Measurements from ENCODE around the gene WDR64.
"Not testable (repeated sequence)": the region's sequence is repeated elsewhere in the genome, so short reads cannot be mapped to it uniquely, and the experiment has no call there.

WDR64 gene

DNA sequence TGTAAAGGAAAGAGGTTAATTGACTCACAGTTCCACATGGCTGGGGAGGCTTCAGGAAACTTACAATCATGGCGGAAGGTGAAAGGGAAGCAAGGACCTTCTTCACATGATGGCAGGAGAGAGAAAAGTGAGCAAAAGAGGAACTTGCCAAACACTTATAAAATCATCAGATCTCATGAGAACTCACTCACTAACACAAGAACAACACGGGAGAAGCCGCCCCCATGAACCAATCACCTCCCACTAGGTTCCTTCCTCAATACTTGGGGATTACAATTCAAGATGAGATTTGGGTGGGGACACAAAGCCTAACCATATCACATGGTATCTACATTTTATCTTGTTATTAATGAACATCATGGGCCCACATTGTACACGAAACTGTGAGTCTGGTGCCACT, 51.7 kb downstream of the WDR64 start:
- not testable (repeated sequence) for DNase-seq

DNA sequence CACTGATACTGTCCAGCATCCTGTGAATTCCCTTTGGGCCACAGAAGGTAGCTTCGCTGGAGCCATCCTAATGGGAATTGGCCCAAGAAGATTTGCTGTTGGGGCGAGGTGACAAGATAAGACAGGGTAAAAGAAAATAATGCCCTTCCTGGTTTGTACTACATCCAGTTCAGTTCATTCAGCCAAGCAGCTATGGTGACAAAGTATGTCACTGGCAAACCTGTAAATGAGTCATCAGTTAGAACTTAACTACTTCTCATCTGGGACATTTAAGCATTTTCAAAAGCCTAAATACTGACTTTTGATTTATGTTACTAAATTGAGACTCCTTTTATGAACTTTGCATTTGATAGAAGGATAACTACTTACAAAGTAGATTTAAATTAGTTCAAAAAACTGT, 54.2 kb downstream of the WDR64 start:
- DNase-seq: peak; percentile 41

DNA sequence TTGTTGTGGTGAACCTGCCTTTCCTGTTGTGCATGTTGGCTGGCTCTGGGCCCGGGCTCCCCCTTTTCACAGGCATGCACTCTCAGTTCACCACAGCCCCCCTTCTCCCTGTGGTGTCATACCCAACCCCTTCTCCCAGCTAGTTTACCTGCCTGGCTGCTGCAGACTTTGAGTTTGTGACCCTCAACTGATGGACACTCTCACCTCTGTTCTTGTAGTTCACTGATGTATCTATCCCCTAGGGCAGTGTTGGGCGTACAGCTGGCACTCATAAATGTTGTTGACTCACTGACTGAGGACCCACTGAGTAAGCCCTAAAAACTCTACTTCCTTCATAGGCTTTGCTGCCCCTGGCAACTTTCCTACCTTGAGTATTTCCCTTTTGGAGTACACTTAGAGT, 54.9 kb downstream of the WDR64 start:
- DNase-seq: no peak

DNA sequence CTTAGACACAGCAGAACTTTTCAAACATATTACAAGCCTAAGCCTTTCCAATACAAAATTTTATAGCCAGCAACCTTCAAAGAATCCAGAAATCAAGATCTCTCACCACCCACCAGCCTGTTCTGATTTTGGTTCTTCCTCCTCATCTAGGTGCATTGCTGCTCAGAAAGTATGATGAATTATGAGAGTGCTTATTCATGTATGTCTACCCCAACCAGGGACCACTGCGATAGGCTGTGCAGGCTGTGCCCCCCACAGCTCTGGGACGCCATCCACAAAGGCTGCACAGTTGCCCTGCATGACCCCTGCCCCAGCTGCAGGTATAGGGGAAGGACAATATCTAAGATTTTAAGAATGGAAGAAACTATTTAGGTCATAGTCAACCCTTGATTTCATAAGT, 55.4 kb downstream of the WDR64 start:
- DNase-seq: no peak

DNA sequence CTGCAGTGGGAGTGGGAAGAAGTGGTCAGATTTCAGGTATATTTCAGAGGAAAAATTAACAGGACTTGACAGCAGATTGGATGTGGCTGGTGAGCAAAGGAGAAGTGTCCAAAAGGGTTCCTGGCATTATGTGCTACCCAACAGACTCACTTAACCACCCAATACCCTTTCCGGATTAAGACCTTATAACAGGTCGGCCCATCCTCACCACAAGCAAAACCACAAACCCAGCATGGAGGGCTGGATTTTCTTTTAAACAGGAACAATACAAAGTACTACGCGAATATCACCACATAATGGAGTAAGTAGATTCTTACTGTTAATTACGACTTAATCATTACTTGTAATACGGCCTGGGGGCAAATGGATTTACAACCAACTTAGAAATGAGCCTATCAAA, 59.2 kb downstream of the WDR64 start:
- DNase-seq: no peak

DNA sequence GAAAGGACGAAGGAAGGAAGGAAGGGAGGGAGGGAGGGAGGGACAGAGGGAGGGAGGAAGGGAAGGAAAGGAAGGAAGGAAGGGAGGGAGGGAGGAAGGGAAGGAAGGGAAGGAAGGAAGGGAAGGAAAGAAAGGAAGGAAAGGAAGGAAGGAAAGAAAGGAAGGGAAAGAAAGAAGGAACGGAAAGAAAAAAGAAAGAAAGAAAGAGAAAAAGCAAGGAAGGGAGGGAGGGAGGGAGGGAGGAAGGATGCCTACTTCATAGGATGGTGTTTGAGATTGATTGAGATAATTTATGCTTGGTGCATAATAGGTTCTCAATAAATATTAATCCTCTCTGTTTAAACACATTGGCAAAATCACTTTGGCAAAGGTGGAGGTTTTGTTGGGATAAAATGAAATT, 61.2 kb downstream of the WDR64 start:
- DNase-seq: no peak

DNA sequence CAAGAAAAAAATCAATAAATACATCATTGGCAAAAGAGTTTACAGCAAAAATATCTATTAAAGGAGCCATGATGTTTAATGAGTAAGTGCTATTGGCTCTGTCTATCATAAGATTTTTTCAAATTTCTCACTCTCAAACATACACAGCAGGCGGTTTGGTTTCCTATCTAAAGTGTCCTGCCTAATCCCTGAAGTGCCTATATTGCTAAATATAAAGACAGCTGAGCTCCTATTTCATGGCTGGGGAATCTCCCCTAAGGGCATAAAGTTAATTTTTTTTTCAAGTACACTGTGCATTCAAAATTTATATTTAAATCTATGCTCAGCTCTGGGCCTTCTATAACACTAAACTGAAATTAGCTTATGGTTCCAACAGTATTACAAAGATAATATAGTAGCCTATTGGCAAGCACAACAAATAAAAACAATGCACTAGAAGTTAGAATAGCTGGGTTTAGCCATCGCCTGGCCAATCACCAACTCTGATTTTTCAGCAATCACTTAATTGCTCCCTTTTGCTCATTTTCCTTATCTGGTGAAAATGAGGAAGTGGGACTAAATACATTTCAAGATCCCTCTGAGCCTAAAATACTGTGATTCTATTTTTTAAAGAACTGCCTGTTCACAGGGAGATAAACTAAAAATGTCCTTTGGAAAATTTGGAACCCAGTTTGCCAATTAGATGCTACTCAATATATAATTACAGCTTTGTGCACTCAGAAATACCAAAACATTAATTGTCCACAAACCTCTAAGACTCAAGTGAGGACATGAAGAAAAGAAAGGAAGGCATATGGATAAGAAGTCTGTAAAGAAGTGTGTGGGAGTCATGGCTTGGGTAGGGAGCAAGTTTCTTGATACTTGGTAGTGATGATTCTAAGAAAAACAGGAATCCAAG, 62.5 kb downstream of the WDR64 start:
- no peak for DNase-seq

DNA sequence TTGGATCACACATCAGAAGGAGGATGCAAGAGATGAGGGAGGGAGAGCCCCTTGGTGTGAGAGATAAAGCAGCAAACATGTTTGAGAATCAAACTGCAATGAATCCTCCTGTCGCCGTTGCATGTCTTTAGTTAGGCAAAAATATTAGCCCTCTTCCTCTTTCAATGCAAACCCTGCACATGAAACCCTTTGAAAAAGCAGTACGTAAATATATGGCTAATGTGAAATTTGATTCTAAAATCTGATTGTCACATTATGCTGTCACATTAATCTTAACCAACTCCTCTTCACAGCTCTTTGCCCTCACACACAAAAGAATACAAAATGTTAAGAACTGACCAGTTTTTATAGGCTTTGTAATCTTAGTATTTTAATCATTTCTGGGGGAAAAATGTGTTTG, 63.4 kb downstream of the WDR64 start:
- no peak for DNase-seq

DNA sequence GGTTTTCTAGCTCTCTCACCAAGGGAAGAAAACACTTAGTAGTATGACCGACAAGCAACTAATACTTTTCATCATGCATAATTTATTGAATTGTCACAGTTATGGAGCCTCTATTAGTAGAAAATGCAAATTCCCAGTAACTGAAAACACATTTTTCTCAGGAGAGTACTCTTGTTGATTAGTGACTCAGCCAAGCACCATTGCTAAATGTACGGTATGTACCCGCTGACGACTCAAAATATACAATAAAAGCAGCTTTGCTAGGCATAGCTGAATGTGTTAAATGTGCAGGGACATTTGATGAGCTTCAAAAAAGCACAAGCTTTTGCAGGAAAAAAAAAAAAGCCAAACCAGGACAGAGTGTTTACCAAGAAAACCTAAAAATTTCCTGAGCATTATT, 63.9 kb downstream of the WDR64 start:
- DNase-seq: no peak

DNA sequence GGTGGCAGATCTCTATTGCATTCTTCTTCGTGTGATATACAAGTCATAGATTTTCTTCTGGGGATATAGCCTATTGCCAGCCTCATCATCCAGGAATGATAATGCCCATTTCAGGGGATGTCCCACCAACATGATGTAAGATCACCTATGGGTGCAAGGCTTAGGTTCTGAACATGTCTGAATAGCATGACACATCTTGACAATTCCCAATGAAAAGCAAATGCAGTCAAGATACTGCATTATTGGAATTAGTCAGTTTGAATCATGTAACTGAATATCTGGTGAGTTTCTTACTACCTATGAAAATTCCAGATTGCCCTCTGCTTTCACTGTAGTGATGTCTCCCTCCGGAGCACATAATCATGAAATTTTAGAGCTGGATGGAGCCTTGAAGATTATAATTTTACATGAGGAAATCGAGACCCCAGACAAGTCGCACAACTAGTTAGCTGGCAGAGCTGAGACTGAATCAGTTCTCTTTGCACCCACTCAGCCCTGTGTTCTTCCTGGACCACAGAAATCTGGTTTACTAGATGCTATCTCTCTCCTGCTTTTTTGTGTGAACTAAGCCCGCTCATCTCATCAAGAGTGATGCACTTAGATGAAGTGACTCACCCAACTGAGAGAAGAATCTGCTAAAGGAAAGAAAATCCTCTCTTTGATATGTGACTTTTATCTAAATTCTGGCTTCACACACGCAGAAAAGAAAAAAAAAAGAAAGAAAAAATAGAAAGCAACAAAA, 65.0 kb downstream of the WDR64 start:
- peak; percentile 49 for DNase-seq

DNA sequence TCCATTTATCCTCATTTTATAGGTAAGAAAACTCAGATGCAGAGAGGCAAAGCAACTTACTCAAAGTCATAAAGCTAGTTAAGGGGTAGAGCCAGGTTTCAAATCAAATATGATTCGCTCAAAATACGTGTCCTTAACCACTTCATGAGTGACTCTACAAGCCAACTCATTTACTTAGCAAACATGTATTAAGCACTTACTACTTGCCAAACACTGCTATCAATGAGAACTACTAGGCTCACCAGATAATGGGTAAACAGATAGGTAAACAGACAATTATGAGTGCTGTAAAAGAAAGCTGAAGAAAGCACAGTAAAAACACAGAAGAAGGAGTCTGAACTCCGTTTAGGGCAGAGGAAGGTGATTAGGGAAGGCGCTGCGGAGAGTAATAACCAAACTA, 65.9 kb downstream of the WDR64 start:
- DNase-seq: peak; percentile 74

DNA sequence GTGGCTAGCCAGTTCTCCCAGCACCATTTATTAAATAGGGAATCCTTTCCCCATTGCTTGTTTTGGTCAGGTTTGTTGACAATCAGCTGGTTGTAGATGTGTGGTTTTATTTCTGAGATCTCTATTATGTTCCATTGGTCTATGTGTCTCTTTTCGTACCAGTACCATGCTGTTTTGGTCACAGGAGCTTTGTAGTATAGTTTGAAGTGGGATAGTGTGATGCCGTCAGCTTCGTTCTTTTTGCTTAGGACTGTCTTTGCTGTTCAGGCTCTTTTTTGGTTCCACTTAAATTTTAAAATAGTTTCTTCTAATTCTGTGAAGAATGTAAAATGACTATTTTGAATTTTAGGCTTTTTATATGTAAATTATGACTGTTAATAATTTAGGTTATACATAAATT, 68.9 kb downstream of the WDR64 start:
- DNase-seq: no peak

DNA sequence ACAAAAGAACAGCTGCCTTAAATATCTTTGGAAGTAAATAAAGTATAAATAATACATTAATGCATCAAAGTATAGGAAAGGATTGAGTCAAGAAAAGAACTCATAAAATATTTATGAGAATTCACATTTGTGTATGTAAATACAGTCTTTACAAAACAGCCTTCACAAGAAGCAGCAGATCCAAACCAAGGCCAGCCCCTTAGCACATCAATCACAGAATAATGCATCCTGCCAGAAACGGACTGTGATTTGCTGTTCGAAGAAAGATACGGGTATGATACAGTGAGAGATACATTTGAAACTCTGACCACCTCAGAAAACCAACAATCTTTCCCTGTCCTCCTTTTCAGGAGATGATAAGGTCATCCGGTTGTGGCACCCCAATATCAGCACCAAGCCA, 70.9 kb downstream of the WDR64 start:
- no peak for DNase-seq

DNA sequence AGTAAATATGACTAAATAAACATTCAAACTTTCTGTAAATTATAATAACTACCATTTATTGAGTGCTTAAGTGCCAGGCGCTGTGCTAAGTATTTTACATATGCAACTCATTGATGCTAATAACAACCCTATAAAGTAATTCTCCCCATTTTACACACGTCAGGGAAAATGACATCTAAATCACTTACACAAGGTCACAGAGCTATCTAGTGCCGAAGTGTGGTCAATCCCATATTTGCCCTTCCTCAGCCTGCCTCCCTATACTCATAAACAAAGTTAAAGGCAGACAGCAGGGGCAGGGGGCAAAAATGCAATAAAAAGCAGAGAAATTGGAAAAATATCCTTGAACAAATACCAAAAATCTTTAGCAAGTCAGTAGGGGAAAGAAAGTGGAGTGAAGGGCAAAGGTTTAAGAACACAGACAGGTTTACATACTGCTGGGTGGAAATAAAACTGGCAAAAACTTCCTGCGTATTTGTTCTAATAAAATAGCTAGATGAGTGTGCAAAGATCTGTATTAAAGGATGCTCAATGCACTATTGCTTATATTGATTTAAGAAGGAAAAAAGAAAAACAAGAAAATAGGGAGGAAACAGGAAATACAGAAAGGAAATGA, 72.8 kb downstream of the WDR64 start:
- no peak for DNase-seq

DNA sequence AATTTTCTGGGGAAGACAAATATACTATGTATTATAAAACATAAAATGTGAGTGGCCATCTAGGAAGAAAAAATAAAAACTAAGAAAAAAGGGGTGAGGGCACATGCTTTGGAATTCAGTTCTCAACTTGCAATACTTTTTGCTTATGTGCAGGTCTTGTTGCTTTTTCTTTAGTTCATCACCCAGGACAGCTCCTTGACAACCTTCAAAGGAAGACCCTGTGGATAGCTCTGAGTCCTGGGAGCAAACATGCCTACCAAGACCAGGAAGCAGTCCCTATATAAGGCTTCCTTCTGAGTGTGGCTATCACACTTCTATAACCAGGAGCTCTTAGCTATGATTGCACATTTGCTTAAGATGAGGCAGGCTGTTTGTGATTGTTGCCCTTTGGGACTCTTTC, 78.0 kb downstream of the WDR64 start:
- no peak for DNase-seq

DNA sequence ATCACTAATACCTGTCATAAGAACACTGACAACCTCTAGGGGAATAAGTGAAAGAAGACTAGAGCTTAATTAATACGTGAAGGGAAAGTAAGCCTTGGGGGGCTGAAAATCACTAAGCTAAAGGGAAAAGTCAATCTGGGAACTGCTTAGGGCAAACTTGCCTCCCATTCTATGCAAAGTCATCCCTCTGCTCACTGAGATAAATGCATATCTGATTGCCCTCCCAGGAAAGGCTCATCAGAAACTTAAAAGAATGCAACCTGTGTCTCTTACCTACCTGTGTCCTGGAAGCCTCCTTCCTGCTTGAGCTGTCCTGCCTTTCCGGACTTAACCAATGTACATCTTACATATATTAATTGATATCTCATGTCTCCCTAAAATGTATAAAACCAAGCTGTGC, 81.8 kb downstream of the WDR64 start:
- DNase-seq: no peak

DNA sequence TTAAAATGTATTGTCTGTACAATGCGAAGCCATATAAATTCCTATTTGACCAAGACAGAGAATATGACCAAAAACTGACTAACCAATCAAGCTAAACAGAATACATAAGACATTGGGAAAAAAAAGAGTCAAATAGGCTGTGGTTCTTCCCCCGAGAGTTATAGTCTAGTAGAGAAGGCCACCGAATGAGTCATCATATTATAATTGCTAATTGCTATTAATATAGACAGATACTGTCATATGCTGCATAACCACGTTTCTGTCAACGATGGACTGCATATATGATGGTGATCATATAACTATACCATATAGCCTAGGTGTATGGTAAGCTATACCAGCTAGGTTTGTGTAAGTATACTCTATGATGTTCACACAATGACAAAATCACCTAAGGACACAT, 82.5 kb downstream of the WDR64 start:
- no peak for DNase-seq

DNA sequence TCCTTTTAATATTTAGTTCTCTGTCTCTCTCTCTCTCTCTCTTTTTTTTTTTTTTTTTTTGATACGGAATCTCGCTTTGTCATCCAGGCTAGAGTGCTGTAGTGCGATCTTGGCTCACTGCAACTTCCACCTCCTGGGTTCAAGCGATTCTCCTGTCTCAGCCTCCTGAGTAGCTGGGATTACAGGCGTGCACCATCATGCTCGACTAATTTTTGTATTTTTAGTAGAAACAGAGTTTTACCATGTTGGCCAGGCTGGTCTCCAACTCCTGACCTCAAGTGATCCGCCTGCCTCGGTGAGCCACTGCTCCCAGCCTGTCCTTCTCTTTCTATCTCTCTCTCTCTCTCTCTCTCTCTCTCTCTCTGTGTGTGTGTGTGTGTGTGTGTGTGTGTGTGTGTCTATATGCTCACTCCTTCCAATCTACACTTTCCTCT, 83.4 kb downstream of the WDR64 start:
- DNase-seq: not testable (repeated sequence)

DNA sequence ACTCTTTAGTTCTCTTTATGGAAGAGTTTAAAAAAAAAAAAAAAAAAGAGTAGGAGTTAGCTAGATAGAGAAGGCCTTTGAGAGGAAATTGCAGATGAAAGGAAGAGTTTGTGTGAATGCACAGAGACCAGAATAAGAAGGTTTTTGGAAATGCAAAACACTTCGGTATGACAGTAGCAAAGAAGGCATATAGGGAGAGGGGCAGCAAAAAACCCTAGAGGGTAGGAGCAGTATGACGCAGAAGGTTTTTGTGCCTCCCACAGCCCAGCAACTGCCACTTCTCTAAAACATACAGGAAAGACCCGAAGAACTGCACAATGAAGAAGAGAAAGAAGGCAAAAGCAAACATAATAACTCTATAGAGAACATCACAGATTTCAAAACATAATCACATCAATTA, 84.3 kb downstream of the WDR64 start:
- DNase-seq: no peak

DNA sequence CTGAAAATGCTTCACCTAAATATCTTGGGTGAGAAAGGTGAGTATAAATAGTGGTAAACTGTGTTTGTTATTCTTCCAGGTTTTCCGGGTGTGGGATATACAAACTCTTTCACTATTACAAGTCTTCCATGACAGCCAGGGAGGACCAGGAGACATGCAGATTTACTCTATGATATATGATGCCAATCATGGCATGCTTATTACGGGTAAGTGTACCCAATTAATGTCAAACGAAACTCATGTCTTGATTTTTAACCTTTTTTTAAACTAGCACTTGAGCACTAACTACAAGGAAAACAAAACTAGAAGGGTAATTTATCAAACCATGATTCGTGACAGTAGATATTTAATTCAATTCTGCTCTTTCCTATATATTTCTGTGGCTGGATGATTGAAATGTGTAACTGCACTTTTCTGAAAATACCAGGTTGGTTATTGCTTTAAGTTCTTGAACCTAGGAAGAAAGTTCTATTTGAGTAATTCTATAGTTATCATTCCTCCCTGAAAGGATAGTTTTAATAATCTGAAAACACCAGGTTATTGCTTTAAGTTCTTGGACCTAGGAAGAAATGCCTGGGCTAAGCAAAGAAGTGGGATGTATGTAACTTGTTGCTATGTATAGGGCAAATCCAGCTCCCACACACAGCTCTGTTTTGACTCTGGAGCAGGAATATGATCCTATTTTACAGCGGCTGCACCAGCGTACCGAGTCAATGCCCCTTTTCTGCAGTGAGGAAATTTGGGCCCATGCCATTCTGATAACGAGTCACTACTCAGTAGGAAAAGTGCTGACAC, 86.4 kb downstream of the WDR64 start:
- DNase-seq: no peak

DNA sequence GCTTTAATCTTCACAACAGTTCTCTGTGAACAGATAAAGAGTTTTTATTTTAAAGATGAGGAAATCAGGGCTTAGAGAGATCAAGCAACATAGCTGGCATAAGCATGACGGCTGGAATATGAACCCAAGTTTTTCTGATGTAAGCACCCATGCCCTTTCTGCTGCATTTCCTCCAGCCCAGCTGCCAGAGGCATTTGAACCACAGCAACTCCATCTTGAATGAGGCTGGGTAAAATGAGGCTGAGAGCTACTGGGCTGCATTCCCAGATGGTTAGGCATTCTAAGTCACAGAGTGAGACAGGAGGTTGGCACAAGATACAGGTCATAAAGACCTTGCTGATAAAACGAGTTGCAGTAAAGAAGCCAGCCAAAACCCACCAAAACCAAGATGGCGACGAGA, 90.0 kb downstream of the WDR64 start:
- DNase-seq: no peak

DNA sequence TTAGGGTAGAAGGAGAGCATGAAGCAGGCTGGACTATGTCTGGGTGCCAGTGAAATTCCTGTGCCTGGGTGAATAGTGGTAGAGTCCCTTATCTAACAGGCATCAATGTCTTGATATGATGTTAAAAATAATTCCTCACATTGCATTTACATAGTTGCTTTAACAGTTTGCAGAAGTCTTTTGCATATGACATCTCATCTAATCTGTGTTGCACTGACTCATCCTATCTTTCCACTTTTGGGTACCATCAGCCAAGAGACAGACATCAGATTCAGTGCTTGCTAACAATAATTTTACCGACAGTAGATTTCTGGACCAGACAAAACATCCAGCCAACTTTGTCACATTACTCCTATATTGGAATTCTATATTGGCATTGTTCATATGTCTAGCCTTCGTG, 92.5 kb downstream of the WDR64 start:
- no peak for DNase-seq

DNA sequence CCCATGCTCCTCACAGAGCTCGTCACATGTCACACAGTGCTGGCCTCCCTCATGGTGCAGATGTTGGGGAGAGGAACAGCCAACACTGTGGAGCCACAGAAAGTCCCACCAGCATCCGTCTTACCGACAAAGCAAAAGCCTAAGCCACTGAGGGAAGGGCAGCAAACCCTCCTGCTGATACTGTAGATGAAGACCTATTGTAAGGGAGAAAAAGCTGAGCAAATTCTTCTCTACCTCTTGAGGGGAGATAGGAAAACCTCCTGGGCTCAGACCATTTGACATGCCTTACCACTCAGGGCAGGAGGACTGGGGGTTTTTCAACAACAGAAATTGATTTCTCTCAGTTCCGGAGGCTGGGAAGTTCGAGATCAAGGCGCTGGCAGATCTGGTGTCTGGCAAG, 95.9 kb downstream of the WDR64 start:
- no peak for DNase-seq

All from DMS53 (cell line).